PC-9 (cell line): ENCODE measurements around the gene ARPC1B. TPM values are rescaled to one million over a fixed set of nuclear protein-coding genes. Genes with fewer than 3 reads are reported as not detected.

Experiments
- BruUV-seq: library from RNA; stranded (reverse); fragments of 400-500 nt; replicated peaks from 2 replicates; lab custom pipeline; 2021; lab: Mats Ljungman, UMichigan
- CTCF ChIA-PET: fragments of 300-600 bp; sonication (Branson Sonifier 250); formaldehyde crosslinking; loops from one replicate; lab custom pipeline; 2022; ENCODE audit warnings: antibody characterized with exemption; lab: Charles Lee
- POLR2A ChIA-PET: fragments of 300-600 bp; sonication (Branson Sonifier 250); formaldehyde crosslinking; loops from one replicate; lab custom pipeline; 2022; ENCODE audit warnings: antibody characterized with exemption; ENCODE audit not compliant: unreplicated experiment; lab: Charles Lee
- DNase-seq, 2 experiments: peaks; one replicate each; pipeline versions ENCODE4 v3.0.0 to v3.0.0-alpha.2; 2015 to 2022; ENCODE audit warnings: mixed read lengths in 1 of 2
- H2AFZ ChIP-seq: fragments of 200-600 bp; sonication (generic); 2 replicates; pipeline ENCODE4 v1.8.1; 2017; ENCODE audit warnings: antibody characterized with exemption
- H3F3A ChIP-seq: fragments of 200-600 bp; sonication (generic); 2 replicates; pipeline ENCODE4 v1.8.1; 2017; ENCODE audit warnings: antibody characterized with exemption, mild to moderate bottlenecking, low read depth; ENCODE audit not compliant: insufficient read depth
- H3K27ac ChIP-seq: fragments of 200-600 bp; sonication (generic); 2 replicates; pipeline ENCODE4 v1.6.1; 2016; ENCODE audit warnings: mixed run types
- H3K27me3 ChIP-seq: fragments of 200-600 bp; sonication (generic); 2 replicates; pipeline ENCODE4 v1.6.1; 2016; ENCODE audit warnings: low read depth, mixed run types; ENCODE audit not compliant: insufficient read depth
- H3K36me3 ChIP-seq: fragments of 200-600 bp; sonication (generic); 2 replicates; pipeline ENCODE4 v1.6.1; 2016; ENCODE audit warnings: low read depth, mixed run types
- H3K4me1 ChIP-seq: fragments of 200-600 bp; sonication (generic); replicated peaks from 2 replicates; pipeline ENCODE4 v1.6.1; 2016; ENCODE audit warnings: mixed run types; ENCODE audit not compliant: insufficient read depth
- H3K4me2 ChIP-seq: fragments of 200-600 bp; sonication (generic); 2 replicates; pipeline ENCODE4 v1.6.1; 2017; ENCODE audit warnings: mixed run types
- H3K4me3 ChIP-seq: fragments of 200-600 bp; sonication (generic); 2 replicates; pipeline ENCODE4 v1.6.1; 2016; ENCODE audit warnings: mixed run types
- H3K79me2 ChIP-seq: fragments of 200-600 bp; sonication (generic); 2 replicates; pipeline ENCODE4 v1.6.1; 2017; ENCODE audit warnings: low read depth, mixed run types
- H3K9me2 ChIP-seq: fragments of 200-600 bp; sonication (generic); 2 replicates; pipeline ENCODE4 v1.8.1; 2017; ENCODE audit warnings: mild to moderate bottlenecking; ENCODE audit not compliant: insufficient read depth
- H3K9me3 ChIP-seq: fragments of 200-600 bp; sonication (generic); 2 replicates; pipeline ENCODE4 v1.8.1; 2016; ENCODE audit warnings: low read depth; ENCODE audit not compliant: insufficient read depth
- H4K20me1 ChIP-seq: fragments of 200-600 bp; sonication (generic); 2 replicates; pipeline ENCODE4 v1.8.1; 2017; ENCODE audit not compliant: insufficient read depth
- CTCF ChIP-seq: fragments of 200-600 bp; sonication (generic); conservative IDR thresholded peaks from 2 replicates; pipeline ENCODE4 v1.6.1; 2017; ENCODE audit warnings: mixed run types, antibody characterized with exemption, mild to moderate bottlenecking, moderate library complexity
- EZH2 ChIP-seq: fragments of 200-600 bp; sonication (generic); IDR thresholded peaks from 2 replicates; pipeline ENCODE4 v1.8.0; 2017; ENCODE audit warnings: antibody characterized with exemption, low read depth
- intact Hi-C: fragments of 100-400 bp; cut with micrococcal nuclease; formaldehyde crosslinking; loops from one replicate; pipeline ENCODE4 v1.10.0; 2022; ENCODE audit not compliant: unreplicated experiment
- total RNA-seq: library from RNA; stranded (reverse); gene quantifications from 2 replicates; pipeline ENCODE4 v1.2.3, GENCODE V29; 2021

The ARPC1B gene
- total RNA-seq, 1 experiment from 2014 or later: 276 TPM

- no peak overlapping the region for H2AFZ ChIP-seq
- intact Hi-C loops: loop anchor here (1.0 to 2.0 kb wide), 2 partner anchors 22 to 43 kb away; partner anchors contain the start of genes BUD31 and PDAP1
- H3K4me2 ChIP-seq: no peak overlapping the region
- BruUV-seq: no TSS peak
- CTCF ChIA-PET: interaction anchor here (1.0 kb wide), 1 partner anchor 21 kb away, joined by 3 read pairs; no protein-coding TSS in a partner anchor
- H3K36me3 ChIP-seq: peaks cover 8% of the 10 kb centered on the region
- peaks cover 9% of the 10 kb centered on the region for H4K20me1 ChIP-seq
- H3K9me2 ChIP-seq: no peaks in the 10 kb centered on the region
- H3K4me1 ChIP-seq: no peaks in the 10 kb centered on the region
- TF ChIP-seq EZH2: no peak
- peak; percentile 69 for TF ChIP-seq CTCF
- no peaks in the 10 kb centered on the region for H3K27me3 ChIP-seq
- no peaks in the 10 kb centered on the region for H3K9me3 ChIP-seq
- POLR2A ChIA-PET: interaction anchor here (0.6 kb wide), 1 partner anchor 307 kb away, joined by 3 read pairs; no protein-coding TSS in a partner anchor
- no peaks in the 10 kb centered on the region for H3K79me2 ChIP-seq
- no peak overlapping the region for H3K4me3 ChIP-seq
- no peak overlapping the region for H3K27ac ChIP-seq
- peak; percentile 56 to 80 for DNase-seq
- H3F3A ChIP-seq: peaks cover 28% of the 10 kb centered on the region; the same call in 1 of the 2 replicates
Measured at GRCh38 chr7:99365318-99366141, 9.0 kb upstream of the ARPC1B start.

- TF ChIP-seq EZH2: no peak
- no peak for TF ChIP-seq CTCF
- H4K20me1 ChIP-seq: peaks cover 6% of the 10 kb centered on the region
- H3K27ac ChIP-seq: no peak overlapping the region
- H3K9me3 ChIP-seq: no peaks in the 10 kb centered on the region
- no peaks in the 10 kb centered on the region for H3K27me3 ChIP-seq
- H3K79me2 ChIP-seq: no peaks in the 10 kb centered on the region
- CTCF ChIA-PET: no interaction called here
- no peak overlapping the region for H3K4me2 ChIP-seq
- H2AFZ ChIP-seq: no peak overlapping the region
- no peak for DNase-seq
- POLR2A ChIA-PET: interaction anchor here (0.6 kb wide), 1 partner anchor 9 kb away, joined by 3 read pairs; no protein-coding TSS in a partner anchor
- peaks cover 8% of the 10 kb centered on the region for H3K36me3 ChIP-seq
- BruUV-seq: no TSS peak
- peaks cover 5% of the 10 kb centered on the region for H3K4me1 ChIP-seq
- H3F3A ChIP-seq: peaks cover 36% of the 10 kb centered on the region
- no peak overlapping the region for H3K4me3 ChIP-seq
- intact Hi-C loops: no loop called here
- no peaks in the 10 kb centered on the region for H3K9me2 ChIP-seq
Measured at GRCh38 chr7:99366646-99367045, 7.9 kb upstream of the ARPC1B start.

- intact Hi-C loops: no loop called here
- H2AFZ ChIP-seq: no peak overlapping the region
- H3K36me3 ChIP-seq: peaks cover 8% of the 10 kb centered on the region
- no peaks in the 10 kb centered on the region for H3K27me3 ChIP-seq
- H3K27ac ChIP-seq: no peak overlapping the region
- peaks cover 11% of the 10 kb centered on the region for H3K4me1 ChIP-seq
- TF ChIP-seq CTCF (no peak), EZH2 (no peak)
- H4K20me1 ChIP-seq: peaks cover 6% of the 10 kb centered on the region; the same call in 1 of the 2 replicates
- ChIA-PET POLR2A (interaction anchor here (0.6 kb wide), 1 partner anchor 407 kb away, joined by 3 read pairs; no protein-coding TSS in a partner anchor), CTCF (no interaction called here)
- H3F3A ChIP-seq: peaks cover 58% of the 10 kb centered on the region
- no peaks in the 10 kb centered on the region for H3K9me3 ChIP-seq
- H3K4me3 ChIP-seq: no peak overlapping the region
- no peak overlapping the region for H3K4me2 ChIP-seq
- no peaks in the 10 kb centered on the region for H3K9me2 ChIP-seq
- no TSS peak for BruUV-seq
- DNase-seq: no peak
- no peaks in the 10 kb centered on the region for H3K79me2 ChIP-seq
Measured at GRCh38 chr7:99368750-99369389, 5.7 kb upstream of the ARPC1B start.
